GM21825 (cell line): Measurements from ENCODE around the gene HEY2.
"Not testable (repeated sequence)": the region's sequence is repeated elsewhere in the genome, so short reads cannot be mapped to it uniquely, and the experiment has no call there.

Experiments used
- ATAC-seq: cut with Tn5 transposase; IDR thresholded peaks from one replicate; pipeline ENCODE4 v1.9.1; 2021; ENCODE audit warnings: mild to moderate bottlenecking, moderate library complexity; ENCODE audit not compliant: unreplicated experiment

HEY2 gene

GRCh38 chr6:125749173-125749864 is at the start of gene HEY2:
Gene HEY2, plus strand, starts transcription at chr6:125749632. Its CDS starts 145 bp downstream, at chr6:125749777.
- peak; percentile 87 for ATAC-seq

- ATAC-seq, result no peak
These were observed 48.7 kb upstream of the HEY2 start for GRCh38 chr6:125700581-125701353.

GRCh38 chr6:125701354-125701668 is 48.1 kb upstream of the HEY2 start:
- ATAC-seq, result no peak

- not testable (repeated sequence) for ATAC-seq
These were observed 45.5 kb upstream of the HEY2 start for GRCh38 chr6:125703882-125704281.

- ATAC-seq, result no peak
These were observed 41.7 kb upstream of the HEY2 start for GRCh38 chr6:125707615-125708243.

GRCh38 chr6:125711013-125711675 is 38.3 kb upstream of the HEY2 start:
- no peak for ATAC-seq

- peak; percentile 71 for ATAC-seq
These were observed 34.9 kb upstream of the HEY2 start for GRCh38 chr6:125714441-125715090.

GRCh38 chr6:125717120-125717731 is 32.2 kb upstream of the HEY2 start:
- peak; percentile 87 for ATAC-seq

- no peak for ATAC-seq
These were observed 31.3 kb upstream of the HEY2 start for GRCh38 chr6:125718109-125718508.

GRCh38 chr6:125722886-125723285 is 26.5 kb upstream of the HEY2 start:
- no peak for ATAC-seq

- no peak for ATAC-seq
These were observed 22.2 kb upstream of the HEY2 start for GRCh38 chr6:125727216-125727615.

- ATAC-seq, result no peak
These were observed 20.7 kb upstream of the HEY2 start for GRCh38 chr6:125728739-125729138.

- no peak for ATAC-seq
These were observed 19.4 kb upstream of the HEY2 start for GRCh38 chr6:125729983-125730382.

- no peak for ATAC-seq
These were observed 17.0 kb upstream of the HEY2 start for GRCh38 chr6:125732398-125732797.

- no peak for ATAC-seq
These were observed 15.7 kb upstream of the HEY2 start for GRCh38 chr6:125733516-125734300.

GRCh38 chr6:125738276-125738675 is 11.2 kb upstream of the HEY2 start:
- no peak for ATAC-seq

GRCh38 chr6:125739364-125739763 is 10.1 kb upstream of the HEY2 start:
- no peak for ATAC-seq

GRCh38 chr6:125741336-125741735 is 8.1 kb upstream of the HEY2 start:
- no peak for ATAC-seq

- ATAC-seq, result no peak
These were observed 7.4 kb upstream of the HEY2 start for GRCh38 chr6:125742024-125742423.
